PFSK-1 (cell line): Measurements from ENCODE around the gene STH.

Experiments
- POLR2AphosphoS5 ChIP-seq: IDR thresholded peaks from 2 replicates; pipeline ENCODE4 v1.6.1; 2012; ENCODE audit warnings: low read depth, mild to moderate bottlenecking, control low read depth, low read length, moderate library complexity
- TF ChIP-seq, protein P1 (sequence below), 2 experiments: IDR thresholded peaks; 2 replicates each; pipeline versions ENCODE4 v1.6.1 to v1.8.0; 2011 to 2012; ENCODE audit warnings: low read depth in 2 of 2, low read length in 2 of 2, control low read depth in 1 of 2, inconsistent platforms in 1 of 2, mild to moderate bottlenecking in 1 of 2, moderate library complexity in 1 of 2; ENCODE audit not compliant: insufficient read depth in 1 of 2

DNA sequence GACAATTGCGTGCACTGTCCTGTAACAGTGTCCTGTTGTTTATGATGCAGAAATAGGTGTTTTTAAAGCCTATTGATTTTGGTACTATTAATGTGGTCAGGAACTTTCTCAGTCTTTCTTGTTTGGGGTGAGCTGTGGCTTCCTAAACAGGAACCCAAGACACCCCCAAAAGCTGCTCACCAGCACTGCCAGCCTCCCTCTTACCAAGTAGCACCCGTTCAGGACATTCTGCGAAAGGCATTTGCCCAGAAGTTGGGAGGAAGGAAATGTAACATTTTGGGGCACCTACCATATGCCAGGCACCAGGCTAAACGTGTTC, 21.6 kb upstream of the STH start:
- TF ChIP-seq POLR2AphosphoS5 = no peak
- TF ChIP-seq, protein P1, sequence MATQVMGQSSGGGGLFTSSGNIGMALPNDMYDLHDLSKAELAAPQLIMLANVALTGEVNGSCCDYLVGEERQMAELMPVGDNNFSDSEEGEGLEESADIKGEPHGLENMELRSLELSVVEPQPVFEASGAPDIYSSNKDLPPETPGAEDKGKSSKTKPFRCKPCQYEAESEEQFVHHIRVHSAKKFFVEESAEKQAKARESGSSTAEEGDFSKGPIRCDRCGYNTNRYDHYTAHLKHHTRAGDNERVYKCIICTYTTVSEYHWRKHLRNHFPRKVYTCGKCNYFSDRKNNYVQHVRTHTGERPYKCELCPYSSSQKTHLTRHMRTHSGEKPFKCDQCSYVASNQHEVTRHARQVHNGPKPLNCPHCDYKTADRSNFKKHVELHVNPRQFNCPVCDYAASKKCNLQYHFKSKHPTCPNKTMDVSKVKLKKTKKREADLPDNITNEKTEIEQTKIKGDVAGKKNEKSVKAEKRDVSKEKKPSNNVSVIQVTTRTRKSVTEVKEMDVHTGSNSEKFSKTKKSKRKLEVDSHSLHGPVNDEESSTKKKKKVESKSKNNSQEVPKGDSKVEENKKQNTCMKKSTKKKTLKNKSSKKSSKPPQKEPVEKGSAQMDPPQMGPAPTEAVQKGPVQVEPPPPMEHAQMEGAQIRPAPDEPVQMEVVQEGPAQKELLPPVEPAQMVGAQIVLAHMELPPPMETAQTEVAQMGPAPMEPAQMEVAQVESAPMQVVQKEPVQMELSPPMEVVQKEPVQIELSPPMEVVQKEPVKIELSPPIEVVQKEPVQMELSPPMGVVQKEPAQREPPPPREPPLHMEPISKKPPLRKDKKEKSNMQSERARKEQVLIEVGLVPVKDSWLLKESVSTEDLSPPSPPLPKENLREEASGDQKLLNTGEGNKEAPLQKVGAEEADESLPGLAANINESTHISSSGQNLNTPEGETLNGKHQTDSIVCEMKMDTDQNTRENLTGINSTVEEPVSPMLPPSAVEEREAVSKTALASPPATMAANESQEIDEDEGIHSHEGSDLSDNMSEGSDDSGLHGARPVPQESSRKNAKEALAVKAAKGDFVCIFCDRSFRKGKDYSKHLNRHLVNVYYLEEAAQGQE (IDR thresholded peaks at IDR 0.05; ENCODE audit: insufficient read depth in 1 of 2, low read depth in 2 of 2, low read length in 2 of 2) = no peak
